Endothelial cell of umbilical vein (primary cell): ENCODE data around the gene TRMT10B. TPM values are rescaled to one million over a fixed set of nuclear protein-coding genes. Genes with fewer than 3 reads are reported as not detected.

ENCODE experiments used
- BruUV-seq: library from RNA; stranded (reverse); fragments of 400-500 nt; replicated peaks from 2 replicates; lab custom pipeline; 2021; lab: Mats Ljungman, UMichigan
- CTCF ChIA-PET: fragments of 300-600, 350-600 bp; sonication (Branson Sonifier 250); formaldehyde crosslinking; loops from one replicate; lab custom pipeline; 2021; ENCODE audit warnings: antibody characterized with exemption, inconsistent platforms; lab: Charles Lee
- POLR2A ChIA-PET: fragments of 300-600, 350-600 bp; sonication (Branson Sonifier 250); formaldehyde crosslinking; loops from one replicate; lab custom pipeline; 2021; ENCODE audit warnings: antibody characterized with exemption, inconsistent platforms; lab: Charles Lee
- DNase-seq: peaks from one replicate; pipeline ENCODE4 v3.0.0-alpha.2; 2011; ENCODE audit warnings: low read depth, low spot score
- FAIRE-seq: peaks from 2 replicates; lab custom pipeline; 2011; peaks lifted over from hg19 to GRCh38; lab: Jason Lieb, UNC
- H2AFZ ChIP-seq: 2 replicates; pipeline ENCODE4 v1.6.0; 2012; ENCODE audit warnings: low read depth, low read length, control low read depth, inconsistent platforms
- H3K27ac ChIP-seq: 2 replicates; pipeline ENCODE4 v1.5.1; 2011; ENCODE audit warnings: low read depth, mild to moderate bottlenecking, control low read depth, low read length, moderate library complexity; ENCODE audit not compliant: insufficient read depth
- H3K27me3 ChIP-seq, 2 experiments: 2 replicates each; pipeline versions ENCODE4 v1.6.0 to v1.6.1; 2011; ENCODE audit warnings: low read length in 2 of 2, mixed read lengths in 1 of 2; ENCODE audit not compliant: control insufficient read depth in 2 of 2, insufficient read depth in 2 of 2
- H3K36me3 ChIP-seq, 2 experiments: 2 replicates in 1 of 2; 3 replicates in 1 of 2; pipeline ENCODE4 v1.5.1; 2011; ENCODE audit warnings: low read length in 2 of 2, mild to moderate bottlenecking in 1 of 2, moderate library complexity in 1 of 2; ENCODE audit not compliant: control insufficient read depth in 2 of 2, insufficient read depth in 2 of 2; ENCODE audit errors: extremely low read depth in 1 of 2
- H3K4me1 ChIP-seq: 3 replicates; pipeline ENCODE4 v1.5.1; 2011; ENCODE audit warnings: mild to moderate bottlenecking, low read length; ENCODE audit not compliant: control insufficient read depth, insufficient read depth; ENCODE audit errors: extremely low read depth
- H3K4me2 ChIP-seq: 2 replicates; pipeline ENCODE4 v1.6.1; 2011; ENCODE audit warnings: low read length, control low read depth, mixed read lengths; ENCODE audit not compliant: insufficient read depth
- H3K4me3 ChIP-seq, 3 experiments: fragments of 200-600 bp in 1 of 3; sonication (generic), shearing (Covaris generic) in 1 of 3; replicated peaks in 1 of 3; 2 replicates each; pipeline ENCODE4 v1.5.1; 2011 to 2016; ENCODE audit warnings: control low read depth in 3 of 3, low read length in 3 of 3, mild to moderate bottlenecking in 2 of 3, inconsistent platforms in 1 of 3, low read depth in 1 of 3, moderate library complexity in 1 of 3; ENCODE audit not compliant: insufficient read depth in 1 of 3
- H3K79me2 ChIP-seq: 2 replicates; pipeline ENCODE4 v1.6.0; 2012; ENCODE audit warnings: low read length, inconsistent platforms; ENCODE audit not compliant: control insufficient read depth, insufficient read depth
- H3K9ac ChIP-seq: replicated peaks from 2 replicates; pipeline ENCODE3; 2011; ENCODE audit warnings: low read length, control low read depth; ENCODE audit not compliant: insufficient read depth; ENCODE audit errors: extremely low read depth
- H3K9me1 ChIP-seq: replicated peaks from 3 replicates; pipeline ENCODE4 v1.6.0; 2011; ENCODE audit warnings: mild to moderate bottlenecking, low read length; ENCODE audit not compliant: control insufficient read depth, insufficient read depth; ENCODE audit errors: extremely low read depth
- H3K9me3 ChIP-seq: replicated peaks from 2 replicates; pipeline ENCODE4 v1.5.1; 2012; ENCODE audit warnings: low read length, inconsistent platforms; ENCODE audit not compliant: control insufficient read depth, insufficient read depth
- H4K20me1 ChIP-seq: replicated peaks from 2 replicates; pipeline ENCODE3; 2011; ENCODE audit warnings: mild to moderate bottlenecking, low read length; ENCODE audit not compliant: control insufficient read depth, insufficient read depth; ENCODE audit errors: extremely low read depth
- EZH2 ChIP-seq: IDR thresholded peaks from 2 replicates; pipeline ENCODE4 v1.6.1; 2012; ENCODE audit warnings: borderline replicate concordance, low read depth, mild to moderate bottlenecking, moderate library complexity, low read length, inconsistent platforms; ENCODE audit not compliant: severe bottlenecking
- FOS ChIP-seq: IDR thresholded peaks from 2 replicates; pipeline ENCODE4 v1.6.1; 2011; ENCODE audit warnings: mild to moderate bottlenecking, low read length, moderate library complexity, borderline replicate concordance; ENCODE audit not compliant: insufficient read depth
- GATA2 ChIP-seq: IDR thresholded peaks from 2 replicates; pipeline ENCODE4 v1.7.0; 2011; ENCODE audit warnings: low read depth, mild to moderate bottlenecking, moderate library complexity, mixed read lengths, low read length; ENCODE audit not compliant: insufficient read length, insufficient read depth
- JUN ChIP-seq: IDR thresholded peaks from 2 replicates; pipeline ENCODE4 v1.6.1; 2011; ENCODE audit warnings: borderline replicate concordance, low read depth; ENCODE audit not compliant: insufficient read length, insufficient read depth
- MYC ChIP-seq: IDR thresholded peaks from one replicate; pipeline ENCODE4 v1.6.1; 2011; ENCODE audit warnings: mild to moderate bottlenecking, low read depth, low read length
- POLR2A ChIP-seq: IDR thresholded peaks from 2 replicates; pipeline ENCODE4 v1.6.1; 2012; ENCODE audit warnings: low read depth, mild to moderate bottlenecking, control low read depth, low read length
- POLR2AphosphoS5 ChIP-seq: IDR thresholded peaks from 2 replicates; pipeline ENCODE4 v1.6.1; 2012; ENCODE audit warnings: low read depth, mild to moderate bottlenecking, control low read depth, low read length, moderate library complexity; ENCODE audit not compliant: insufficient read depth
- dilution Hi-C: fragments of 300-500 bp; cut with MboI; formaldehyde crosslinking; loops from one replicate; pipeline ENCODE4 v1.15.0; 2019; ENCODE audit warnings: low sequenced_read_pairs; ENCODE audit not compliant: extremely low pct_ligation_motif_present
- intact Hi-C: fragments of 100-400 bp; cut with micrococcal nuclease; formaldehyde crosslinking; loops from one replicate; pipeline ENCODE4 v1.10.0; 2022
- polyA plus RNA-seq, 4 experiments: library from polyadenylated mRNA; depleted of rRNA in 3 of 4; stranded (reverse) in 3 of 4; unstranded in 1 of 4; fragments of >200 nt; gene quantifications; 2 replicates each; pipeline versions ENCODE4 v1.2.1 to v1.2.3, GENCODE V29; 2011 to 2012; ENCODE audit warnings: missing spikeins in 1 of 4
- total RNA-seq: library from RNA; stranded (reverse); gene quantifications from 2 replicates; pipeline ENCODE4 v1.2.3, GENCODE V29; 2021
- TF ChIP-seq, protein P1 (sequence below), 2 donors: IDR thresholded peaks; 1 replicate in 1 of 2; 2 replicates in 1 of 2; pipeline ENCODE4 v1.5.1; 2011; ENCODE audit warnings: low read length in 2 of 2, mild to moderate bottlenecking in 2 of 2, moderate library complexity in 2 of 2, control low read depth in 1 of 2, inconsistent platforms in 1 of 2, low read depth in 1 of 2; ENCODE audit not compliant: insufficient read depth in 1 of 2; ENCODE audit errors: extremely low read depth in 1 of 2
- TF ChIP-seq, protein P2 (sequence below): IDR thresholded peaks from 2 replicates; pipeline ENCODE4 v1.6.1; 2011; ENCODE audit not compliant: insufficient read depth, insufficient read length

TRMT10B gene
- total and polyA plus RNA-seq, 2 donors (not counting 3 experiments of a cell fraction or from before 2014, with no cell fraction given): 3.0 to 7.0 TPM

DNA sequence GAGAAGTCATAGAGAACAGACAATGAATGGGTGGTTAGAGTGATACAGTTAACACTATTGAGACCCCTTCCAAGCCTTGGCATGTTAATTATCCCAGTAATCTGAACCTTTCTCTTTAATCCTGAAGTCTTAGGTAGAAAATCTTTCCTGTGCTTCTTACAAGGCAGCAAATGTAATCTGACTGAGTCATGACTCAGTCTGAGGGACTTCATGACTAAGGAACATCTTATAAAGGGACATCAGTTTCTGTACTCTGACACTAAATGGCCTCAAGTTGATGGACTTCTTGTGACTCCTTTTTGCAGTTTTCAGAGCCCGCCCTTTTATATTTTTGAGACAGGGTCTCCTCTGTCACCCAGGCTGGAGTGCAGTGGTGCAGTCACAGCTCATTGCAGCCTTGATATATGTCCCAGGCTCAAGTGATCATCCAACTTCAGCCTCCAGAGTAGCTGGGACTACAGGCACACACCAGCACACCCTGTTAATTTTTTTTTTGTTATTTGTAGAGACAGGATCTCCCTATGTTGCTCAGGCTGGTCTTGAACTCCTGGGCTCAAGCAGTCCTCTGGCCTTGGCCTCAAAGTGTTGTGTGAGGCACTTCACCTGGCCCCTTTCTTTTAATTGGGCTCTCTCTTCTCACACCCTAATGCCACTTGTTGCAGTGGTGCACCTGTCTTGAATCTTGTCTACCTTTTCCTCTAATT is 21.8 kb downstream of the TRMT10B start:
- no peaks in the 10 kb centered on the region for H3K79me2 ChIP-seq
- peaks cover 9 to 12% of the 10 kb centered on the region in 2 experiments for H3K36me3 ChIP-seq
- ChIA-PET POLR2A (no interaction called here), CTCF (interaction anchor here (1.2 to 1.7 kb wide), 3 partner anchors 9 to 21 kb away, joined by 3 to 5 read pairs (median 4); partner anchors contain the start of gene EXOSC3)
- H4K20me1 ChIP-seq: no peaks in the 10 kb centered on the region
- dilution Hi-C loops: no loop called here
- no peaks in the 10 kb centered on the region for H3K27me3 ChIP-seq
- FAIRE-seq: no peak
- no peak for DNase-seq
- BruUV-seq: no TSS peak
- no peak overlapping the region for H2AFZ ChIP-seq
- intact Hi-C loops: no loop called here
- H3K9me3 ChIP-seq: no peaks in the 10 kb centered on the region
- H3K4me3 ChIP-seq: no peak overlapping the region
- TF ChIP-seq POLR2A (peak; percentile 46), POLR2AphosphoS5 (no peak)
- H3K9ac ChIP-seq: no peak overlapping the region
- no peak overlapping the region for H3K4me2 ChIP-seq
- no peak overlapping the region for H3K27ac ChIP-seq
- H3K4me1 ChIP-seq: no peaks in the 10 kb centered on the region
- no peaks in the 10 kb centered on the region for H3K9me1 ChIP-seq

GRCh38 chr9:37776328-37776727 is 22.7 kb downstream of the TRMT10B start:
- intact Hi-C loops: no loop called here

More at GRCh38 chr9:37776328-37776727, 22.7 kb downstream of the TRMT10B start:
- Histone ChIP-seq H3K9me1 (no peaks in the 10 kb centered on the region), H3K9ac (no peak overlapping the region), H3K4me2 (no peak overlapping the region), H3K27me3 (no peaks in the 10 kb centered on the region), H3K4me3 (no peak overlapping the region), H3K36me3 (peaks cover 9 to 17% of the 10 kb centered on the region in 2 experiments), H4K20me1 (no peaks in the 10 kb centered on the region), H3K27ac (no peak overlapping the region), H3K9me3 (no peaks in the 10 kb centered on the region), H3K4me1 (no peaks in the 10 kb centered on the region), H3K79me2 (no peaks in the 10 kb centered on the region), H2AFZ (no peak overlapping the region)
- no peak for TF ChIP-seq GATA2
- TF ChIP-seq, protein P1, sequence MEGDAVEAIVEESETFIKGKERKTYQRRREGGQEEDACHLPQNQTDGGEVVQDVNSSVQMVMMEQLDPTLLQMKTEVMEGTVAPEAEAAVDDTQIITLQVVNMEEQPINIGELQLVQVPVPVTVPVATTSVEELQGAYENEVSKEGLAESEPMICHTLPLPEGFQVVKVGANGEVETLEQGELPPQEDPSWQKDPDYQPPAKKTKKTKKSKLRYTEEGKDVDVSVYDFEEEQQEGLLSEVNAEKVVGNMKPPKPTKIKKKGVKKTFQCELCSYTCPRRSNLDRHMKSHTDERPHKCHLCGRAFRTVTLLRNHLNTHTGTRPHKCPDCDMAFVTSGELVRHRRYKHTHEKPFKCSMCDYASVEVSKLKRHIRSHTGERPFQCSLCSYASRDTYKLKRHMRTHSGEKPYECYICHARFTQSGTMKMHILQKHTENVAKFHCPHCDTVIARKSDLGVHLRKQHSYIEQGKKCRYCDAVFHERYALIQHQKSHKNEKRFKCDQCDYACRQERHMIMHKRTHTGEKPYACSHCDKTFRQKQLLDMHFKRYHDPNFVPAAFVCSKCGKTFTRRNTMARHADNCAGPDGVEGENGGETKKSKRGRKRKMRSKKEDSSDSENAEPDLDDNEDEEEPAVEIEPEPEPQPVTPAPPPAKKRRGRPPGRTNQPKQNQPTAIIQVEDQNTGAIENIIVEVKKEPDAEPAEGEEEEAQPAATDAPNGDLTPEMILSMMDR (IDR thresholded peaks at IDR 0.05; ENCODE audit: extremely low read depth in 1 of 2, insufficient read depth in 1 of 2, low read depth in 1 of 2, low read length in 2 of 2): no peak
- TF ChIP-seq EZH2: no peak
- TF ChIP-seq MYC: no peak
- TF ChIP-seq JUN: no peak
- TF ChIP-seq FOS: no peak
- no peak for TF ChIP-seq POLR2A
- no peak for TF ChIP-seq POLR2AphosphoS5
- TF ChIP-seq, protein P2, sequence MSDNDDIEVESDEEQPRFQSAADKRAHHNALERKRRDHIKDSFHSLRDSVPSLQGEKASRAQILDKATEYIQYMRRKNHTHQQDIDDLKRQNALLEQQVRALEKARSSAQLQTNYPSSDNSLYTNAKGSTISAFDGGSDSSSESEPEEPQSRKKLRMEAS: no peak
- no peak for FAIRE-seq
- POLR2A ChIA-PET: no interaction called here
- DNase-seq: no peak
- no TSS peak for BruUV-seq
- dilution Hi-C loops: no loop called here
- CTCF ChIA-PET: no interaction called here
